GM21723 (cell line): ENCODE measurements around the gene CCDC136.

Experiments used
- ATAC-seq: cut with Tn5 transposase; IDR thresholded peaks from one replicate; pipeline ENCODE4 v1.9.1; 2021; ENCODE audit warnings: mild to moderate bottlenecking, moderate library complexity; ENCODE audit not compliant: unreplicated experiment

The CCDC136 gene

GRCh38 chr7:128830231-128831177, 38.7 kb downstream of the CCDC136 start, which contains the start of gene FLNC:
FLNC (plus strand) TSS chr7:128830406; CDS start chr7:128830638, 232 bp downstream.
- ATAC-seq = no peak

GRCh38 chr7:128831178-128831993, 39.6 kb downstream of the CCDC136 start:
- ATAC-seq = no peak

GRCh38 chr7:128831994-128832879, 40.5 kb downstream of the CCDC136 start:
- ATAC-seq = no peak

- ATAC-seq = no peak
These were observed 41.0 kb downstream of the CCDC136 start for GRCh38 chr7:128832880-128833147.

- ATAC-seq = no peak
These were observed 41.6 kb downstream of the CCDC136 start for GRCh38 chr7:128833148-128833945.

- no peak for ATAC-seq
These were observed 42.2 kb downstream of the CCDC136 start for GRCh38 chr7:128833946-128834325.

GRCh38 chr7:128835231-128835751, 43.5 kb downstream of the CCDC136 start:
- no peak for ATAC-seq

- ATAC-seq = no peak
These were observed 44.2 kb downstream of the CCDC136 start for GRCh38 chr7:128835790-128836641.

GRCh38 chr7:128836729-128837348, 45.1 kb downstream of the CCDC136 start:
- no peak for ATAC-seq

GRCh38 chr7:128837521-128837921, 45.8 kb downstream of the CCDC136 start:
- no peak for ATAC-seq

- no peak for ATAC-seq
These were observed 46.5 kb downstream of the CCDC136 start for GRCh38 chr7:128838109-128838779.

- ATAC-seq = no peak
These were observed 47.4 kb downstream of the CCDC136 start for GRCh38 chr7:128838981-128839731.

GRCh38 chr7:128839751-128840177, 48.0 kb downstream of the CCDC136 start:
- ATAC-seq = no peak

GRCh38 chr7:128840326-128841170, 48.8 kb downstream of the CCDC136 start:
- no peak for ATAC-seq

- ATAC-seq = no peak
These were observed 49.5 kb downstream of the CCDC136 start for GRCh38 chr7:128841171-128841690.
